Mucosa of gallbladder (tissue), 1 donor: ENCODE data around the gene POLR1D. TPM values are rescaled to one million over a fixed set of nuclear protein-coding genes. Genes with fewer than 3 reads are reported as not detected.

Experiments used
- total RNA-seq: library from RNA; stranded (reverse); gene quantifications from one replicate; pipeline ENCODE4 v1.2.1, GENCODE V29; 2021
- donor health status: DM: no; HTN: no; CAD: no.

The POLR1D gene
- total RNA-seq, 1 donor from 2014 or later: 153 TPM

Other genes starting within 250 kb of the POLR1D start
- gene GTF3A, start 197.3 kb upstream of the POLR1D start, total RNA-seq: 65.7 TPM
- 56.3 TPM for gene MTIF3, start 171.3 kb upstream of the POLR1D start, total RNA-seq
- 34.0 TPM for gene LNX2, start 1.4 kb upstream of the POLR1D start, total RNA-seq
- gene GSX1, start 170.6 kb downstream of the POLR1D start, total RNA-seq: not detected